SHP77 treated with DMSO at 0.1 percent for 48 hours (cell line): ENCODE results near the gene CDK9.
A peak's percentile ranks its signal among the peaks of the same experiment; 100 is the strongest.
"Not testable (repeated sequence)": the region's sequence is repeated elsewhere in the genome, so short reads cannot be mapped to it uniquely, and the experiment has no call there.

Experiments
- DNase-seq: peaks from one replicate; lab custom pipeline; 2025; lab: John Stamatoyannopoulos, UW

Gene CDK9

DNA sequence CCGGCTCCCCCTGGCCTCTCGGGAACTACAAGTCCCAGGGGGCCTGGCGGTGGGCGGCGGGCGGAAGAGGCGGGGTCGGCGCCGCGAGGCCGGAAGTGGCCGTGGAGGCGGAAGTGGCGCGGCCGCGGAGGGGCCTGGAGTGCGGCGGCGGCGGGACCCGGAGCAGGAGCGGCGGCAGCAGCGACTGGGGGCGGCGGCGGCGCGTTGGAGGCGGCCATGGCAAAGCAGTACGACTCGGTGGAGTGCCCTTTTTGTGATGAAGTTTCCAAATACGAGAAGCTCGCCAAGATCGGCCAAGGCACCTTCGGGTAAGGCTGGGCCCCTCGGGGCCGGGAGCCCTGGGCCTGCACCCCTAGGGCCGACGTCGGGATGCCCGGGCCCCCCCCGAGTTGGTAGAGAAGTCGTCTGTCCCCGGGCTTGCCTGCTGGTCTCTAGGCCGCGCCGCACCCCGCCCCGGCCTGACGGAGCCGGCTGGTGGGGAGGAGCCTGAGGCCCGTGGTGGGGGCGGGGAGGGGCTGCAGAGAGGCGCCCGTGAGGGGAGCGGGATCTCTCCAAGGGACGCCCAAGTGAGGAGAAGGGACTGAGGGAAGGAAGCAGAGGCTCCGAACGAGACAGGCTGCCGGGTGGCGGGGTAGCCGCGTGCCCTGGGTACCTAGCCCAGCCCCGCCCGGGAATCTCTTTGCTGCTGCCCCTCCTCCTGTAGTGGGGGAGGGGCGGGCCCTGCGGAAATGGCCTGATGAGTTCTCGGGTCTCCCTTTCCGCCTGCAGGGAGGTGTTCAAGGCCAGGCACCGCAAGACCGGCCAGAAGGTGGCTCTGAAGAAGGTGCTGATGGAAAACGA lies at the start of gene CDK9:
TSS of gene CDK9 (plus strand) at position 102 of the 840 bp plus-strand sequence. CDS start at position 217, 115 bp downstream.
- DNase-seq: peak; percentile 41

- DNase-seq: no peak
These were observed 47.2 kb upstream of the CDK9 start for GRCh38 chr9:127738666-127739065.

GRCh38 chr9:127739614-127740330 lies 46.1 kb upstream of the CDK9 start:
- no peak for DNase-seq

- no peak for DNase-seq
These were observed 43.9 kb upstream of the CDK9 start for GRCh38 chr9:127741831-127742434.

GRCh38 chr9:127742435-127743088 lies 43.3 kb upstream of the CDK9 start:
- DNase-seq: no peak

DNA sequence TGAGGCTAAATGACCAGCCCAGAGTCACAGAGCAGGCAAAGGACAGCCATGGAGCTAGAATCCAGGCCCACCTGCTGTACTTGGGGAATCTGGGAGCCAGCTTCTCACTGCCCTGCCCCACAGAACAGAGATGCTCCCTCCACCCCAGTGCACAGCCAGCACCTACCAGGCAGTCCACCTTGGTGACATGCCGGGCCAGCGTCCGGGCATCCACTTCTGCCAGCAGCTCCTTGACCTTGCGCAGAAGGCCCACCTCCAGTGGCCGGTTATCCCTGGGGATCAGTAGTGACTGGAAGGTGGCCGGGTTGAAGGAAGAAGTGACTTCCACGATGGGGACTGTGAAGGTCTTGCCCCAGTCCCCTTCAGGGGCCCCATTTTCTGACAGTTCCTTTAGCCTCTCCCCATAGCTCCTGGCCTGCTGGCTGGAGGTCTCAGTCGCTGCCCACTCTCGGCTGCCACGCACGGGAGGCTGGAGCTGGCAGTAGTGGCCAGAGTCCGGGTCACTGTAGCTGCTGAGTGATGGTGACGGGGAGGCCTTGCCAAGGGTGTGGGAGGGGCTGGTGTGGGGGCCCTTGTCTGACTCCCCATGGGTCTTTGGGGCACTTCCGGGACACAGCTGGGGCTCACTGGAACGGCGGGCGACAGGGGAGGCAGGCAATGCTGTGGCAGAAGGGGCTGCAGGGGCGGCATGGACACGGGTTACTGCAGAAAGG lies 41.3 kb upstream of the CDK9 start:
- no peak for DNase-seq

DNA sequence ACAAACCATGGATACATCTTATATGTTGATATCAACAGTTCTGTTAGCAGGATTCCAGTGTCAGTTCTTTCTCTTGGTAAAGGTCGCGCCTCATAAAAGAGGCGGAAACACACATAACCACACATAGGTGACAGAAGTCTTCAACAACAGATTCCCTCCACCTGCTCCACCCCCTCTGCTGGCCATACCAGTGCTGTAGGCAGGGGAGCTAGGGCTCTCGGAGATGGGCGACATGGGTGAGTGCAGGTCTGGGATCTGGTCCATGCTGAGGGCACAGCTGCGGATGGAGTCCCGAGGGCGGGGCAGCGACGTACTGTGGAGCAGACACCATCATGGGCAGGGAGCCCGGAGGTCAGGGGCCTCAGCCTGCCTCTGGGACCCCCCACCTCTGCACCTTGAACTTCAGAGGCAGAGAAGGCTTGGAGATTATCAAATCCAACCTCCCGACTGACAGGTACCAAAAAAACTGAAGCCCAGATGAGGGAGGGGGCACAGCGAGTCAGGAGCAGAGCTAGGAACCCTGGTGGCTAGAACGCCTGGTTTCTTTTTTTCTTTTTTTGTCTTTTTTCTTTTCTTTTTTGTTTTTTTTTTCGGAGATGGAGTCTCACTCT lies 38.8 kb upstream of the CDK9 start:
- DNase-seq: no peak

DNA sequence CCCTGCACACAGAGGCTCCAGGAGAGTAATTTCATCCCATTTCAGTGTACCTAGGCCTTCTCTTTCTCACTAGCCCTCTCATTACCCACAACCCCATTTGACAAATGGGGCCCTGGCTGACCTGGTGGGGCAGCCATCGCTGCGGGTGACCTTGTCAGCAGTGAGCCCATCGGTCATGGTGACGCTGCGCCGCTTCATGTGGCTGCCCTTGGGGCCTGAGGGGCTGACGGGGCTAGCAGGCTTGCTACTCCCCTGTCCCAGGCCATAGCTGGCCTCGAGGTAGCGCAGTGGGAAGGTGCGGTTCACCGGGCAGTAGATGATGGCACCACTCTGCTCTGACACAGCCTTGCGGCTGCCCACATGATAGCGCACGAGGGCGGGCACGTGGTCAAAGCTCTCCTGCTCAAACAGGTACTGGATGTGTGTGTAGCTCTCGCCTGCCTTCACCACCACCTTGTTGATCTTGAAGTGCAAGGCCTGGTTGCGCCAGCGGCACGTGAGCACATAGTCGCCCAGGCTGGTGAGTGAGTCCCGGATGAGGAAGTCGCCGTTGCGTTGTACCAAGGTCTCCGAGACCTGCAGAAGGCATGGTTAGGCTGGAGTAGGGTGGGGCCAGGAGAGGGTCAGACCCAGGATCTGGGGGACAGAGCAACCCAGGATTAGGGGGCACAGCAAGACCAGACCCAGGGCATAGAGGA lies 36.6 kb upstream of the CDK9 start:
- DNase-seq: no peak

DNA sequence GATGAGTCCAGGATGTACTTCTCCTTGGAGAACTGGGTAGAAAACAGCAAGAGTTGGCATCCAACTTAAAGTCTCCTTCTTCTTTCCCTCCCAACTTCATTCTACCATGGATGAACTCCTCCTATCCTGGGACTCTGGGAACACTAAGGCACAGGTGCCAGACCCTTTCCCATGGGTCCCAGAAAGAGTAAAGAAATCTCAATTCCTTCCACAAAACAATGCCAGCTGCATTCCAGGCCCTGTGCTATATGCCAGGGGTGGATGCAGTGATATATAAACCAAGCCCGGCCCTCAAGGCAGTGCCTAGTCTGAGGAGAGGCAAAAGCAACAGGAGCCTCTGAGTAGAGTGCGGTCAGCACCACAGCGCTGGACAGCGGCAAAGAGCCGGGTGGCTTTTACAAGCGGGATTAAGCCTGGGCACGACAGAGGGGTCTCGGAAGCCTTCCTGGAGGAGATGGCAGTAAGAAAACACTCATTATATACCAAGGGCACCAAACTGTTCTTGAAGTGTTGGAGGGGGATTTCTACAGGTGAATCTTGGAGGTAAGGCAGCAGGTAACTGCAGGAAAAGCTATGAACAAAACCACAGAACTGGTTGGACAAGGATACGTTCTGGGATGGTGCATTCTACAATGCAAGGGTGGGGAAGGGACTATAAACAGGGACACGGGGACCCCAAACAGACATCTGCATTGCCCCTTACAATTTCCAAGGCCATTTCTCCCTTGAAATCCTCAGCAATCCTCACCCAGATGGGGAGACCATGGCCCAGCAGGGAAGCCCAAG lies 34.4 kb upstream of the CDK9 start:
- DNase-seq: no peak

DNA sequence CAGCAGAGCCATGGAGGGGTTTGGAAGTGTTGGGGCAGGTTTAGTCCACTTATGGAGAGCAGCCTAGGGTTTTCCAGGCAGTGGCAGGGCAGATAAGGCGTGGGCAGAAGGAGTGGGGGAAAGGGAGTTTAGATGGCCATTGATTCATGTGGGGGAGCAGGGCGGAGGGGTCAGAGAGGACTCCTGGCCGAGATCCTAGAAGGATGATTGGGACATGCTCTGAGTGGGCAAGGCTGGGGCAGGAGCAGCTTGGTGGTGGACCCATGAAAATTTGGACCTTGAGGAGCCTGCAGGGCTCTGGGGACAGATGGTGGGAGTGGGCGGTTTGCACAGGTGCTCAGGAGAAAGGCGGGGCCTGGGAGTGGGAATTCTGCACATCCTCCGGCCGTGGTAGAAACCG lies 32.7 kb upstream of the CDK9 start:
- no peak for DNase-seq

GRCh38 chr9:127753622-127754021 lies 32.2 kb upstream of the CDK9 start:
- no peak for DNase-seq

- DNase-seq: no peak
These were observed 31.5 kb upstream of the CDK9 start for GRCh38 chr9:127754099-127755060.

DNA sequence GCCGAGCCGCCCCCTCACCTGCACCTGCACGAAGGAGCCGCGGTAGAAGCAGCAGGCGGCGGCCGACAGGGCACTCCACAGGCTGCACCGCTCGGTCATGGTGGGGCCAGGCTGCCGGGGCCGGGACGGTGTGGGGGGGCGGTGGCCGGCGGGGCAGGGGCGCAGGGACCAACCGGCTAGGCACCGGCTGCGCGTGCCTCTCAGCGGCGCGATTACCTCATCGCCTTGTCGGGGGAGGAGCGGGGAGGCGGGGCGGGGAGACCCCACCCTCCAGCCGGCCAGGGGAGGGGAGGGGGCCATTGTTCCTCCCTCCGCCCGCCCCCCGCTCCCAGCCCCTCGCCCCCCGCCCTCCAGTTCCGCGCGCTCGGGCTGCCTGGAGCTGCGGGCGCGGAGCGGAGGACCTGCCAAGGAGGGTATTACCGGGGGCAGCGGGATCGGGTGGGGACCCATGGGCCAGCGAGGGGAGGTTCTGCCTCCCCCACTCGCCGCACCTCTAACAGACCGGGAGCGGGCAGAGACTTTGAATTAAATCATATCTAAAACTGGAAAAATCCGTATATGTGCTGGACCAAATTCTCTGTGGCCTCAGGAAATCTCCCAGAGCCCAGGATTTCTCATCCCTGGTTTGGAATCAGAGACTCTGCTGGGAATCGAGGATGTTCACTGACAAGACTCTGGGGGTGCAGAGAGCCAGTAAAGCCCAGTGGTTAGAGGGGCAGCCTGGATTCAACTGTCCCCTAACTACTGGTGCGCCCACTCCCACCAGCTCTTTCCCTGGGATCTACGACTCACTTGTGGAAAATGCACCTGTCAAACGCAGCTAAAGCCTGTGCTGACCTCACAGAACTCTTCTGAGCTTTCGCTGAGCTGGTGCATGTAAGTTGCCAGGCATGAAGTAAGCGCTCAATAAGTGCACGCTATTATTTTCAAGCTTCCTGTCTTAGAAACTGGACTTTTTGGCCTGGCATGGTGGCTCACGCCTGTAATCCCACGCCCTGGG lies 30.5 kb upstream of the CDK9 start:
- no peak for DNase-seq

DNA sequence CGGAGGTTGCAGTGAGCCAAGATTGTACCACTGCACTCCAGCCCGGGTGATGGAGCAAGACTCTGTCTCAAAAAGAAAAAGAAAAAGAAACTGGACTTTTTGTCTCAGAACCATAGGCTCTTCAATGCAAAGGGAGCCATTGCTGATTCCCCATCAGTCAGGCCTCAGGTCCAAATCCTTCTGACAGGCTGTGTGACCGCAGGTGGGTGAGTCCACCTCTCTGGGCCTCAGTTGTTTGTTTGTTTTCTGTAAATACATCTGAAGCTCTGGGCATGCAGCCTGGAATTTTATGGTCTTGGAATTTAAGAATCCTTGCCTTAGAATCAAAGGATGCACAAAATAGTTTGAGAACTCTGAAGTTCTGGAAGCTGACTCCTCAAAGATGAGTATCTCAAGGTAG lies 29.6 kb upstream of the CDK9 start:
- no peak for DNase-seq

GRCh38 chr9:127756776-127757175 lies 29.1 kb upstream of the CDK9 start:
- not testable (repeated sequence) for DNase-seq

DNA sequence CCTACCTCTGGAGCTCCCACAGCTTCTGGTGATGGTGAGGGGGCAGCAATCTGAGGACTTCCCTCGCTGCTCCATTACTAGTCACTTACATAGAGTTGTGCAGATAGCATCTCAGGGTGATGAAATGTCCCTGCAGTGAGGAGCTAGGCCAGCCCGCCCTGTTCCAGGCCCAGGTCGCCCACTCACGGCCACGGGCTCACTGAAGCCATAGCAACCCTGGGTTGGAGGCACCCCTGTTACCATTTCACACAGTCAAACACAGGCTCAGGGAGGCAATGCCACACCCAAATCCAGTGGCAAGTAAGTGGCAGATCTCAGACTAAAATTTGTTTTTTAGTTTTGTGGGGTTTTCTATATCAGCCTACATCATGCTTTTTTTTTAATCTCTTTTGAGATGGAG lies 27.0 kb upstream of the CDK9 start:
- DNase-seq: no peak

DNA sequence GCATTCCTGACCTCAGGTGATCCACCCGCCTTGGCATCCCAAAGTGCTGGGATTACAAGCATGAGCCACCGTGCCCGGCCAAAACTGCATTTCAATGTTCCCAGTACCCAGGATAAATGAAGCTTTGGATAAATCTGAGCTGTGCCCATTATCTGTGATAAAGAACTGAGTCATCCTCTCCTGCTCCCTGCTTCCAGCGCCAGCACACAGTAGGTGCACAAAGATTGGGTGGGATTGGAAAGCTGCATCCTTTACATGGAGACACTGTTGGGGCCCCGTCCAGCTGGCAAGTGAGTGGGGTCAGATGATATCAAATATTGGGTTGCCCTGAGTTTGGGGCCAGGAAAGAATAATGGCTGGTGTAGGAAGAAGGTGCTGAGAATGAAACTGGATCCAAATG lies 24.8 kb upstream of the CDK9 start:
- no peak for DNase-seq
